ENCODE measurements around the gene GPC3.

The GPC3 gene

DNA sequence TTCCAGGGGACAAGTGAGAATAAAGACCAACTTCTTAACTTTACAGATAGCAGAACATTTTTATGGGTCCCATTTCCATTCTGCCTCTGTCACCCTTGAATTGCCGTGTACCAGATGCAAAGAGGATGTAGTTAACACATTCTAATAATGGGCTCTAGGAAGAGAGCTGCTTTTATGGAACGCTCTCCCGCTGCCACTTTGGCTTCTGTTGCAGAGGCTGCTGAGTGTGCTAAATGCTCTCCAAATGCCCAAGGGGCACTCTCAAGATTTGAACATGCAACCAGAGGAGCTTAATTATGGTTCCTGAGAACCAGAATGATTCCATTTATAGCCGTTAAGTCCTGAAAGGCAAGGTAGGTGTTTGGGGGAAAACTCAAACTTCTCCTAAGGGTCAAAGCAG lies 28.1 kb upstream of the GPC3 start:
- Histone ChIP-seq H3K4me3 (ENCODE audit: low read depth, low read length) (no peak overlapping the region), H3K4me1 (ENCODE audit: control insufficient read depth, insufficient read depth, low read length) (peaks cover 8% of the 10 kb centered on the region), H3K27me3 (ENCODE audit: control insufficient read depth, insufficient read depth, low read length) (no peaks in the 10 kb centered on the region), H3K27ac (ENCODE audit: low read depth, low read length) (no peak overlapping the region), H3K36me3 (ENCODE audit: control insufficient read depth, insufficient read depth, low read length) (no peaks in the 10 kb centered on the region), H3K9me3 (ENCODE audit: control insufficient read depth, insufficient read depth, low read length) (no peaks in the 10 kb centered on the region), H3K9ac (ENCODE audit: low read depth, low read length) (no peak overlapping the region)

DNA sequence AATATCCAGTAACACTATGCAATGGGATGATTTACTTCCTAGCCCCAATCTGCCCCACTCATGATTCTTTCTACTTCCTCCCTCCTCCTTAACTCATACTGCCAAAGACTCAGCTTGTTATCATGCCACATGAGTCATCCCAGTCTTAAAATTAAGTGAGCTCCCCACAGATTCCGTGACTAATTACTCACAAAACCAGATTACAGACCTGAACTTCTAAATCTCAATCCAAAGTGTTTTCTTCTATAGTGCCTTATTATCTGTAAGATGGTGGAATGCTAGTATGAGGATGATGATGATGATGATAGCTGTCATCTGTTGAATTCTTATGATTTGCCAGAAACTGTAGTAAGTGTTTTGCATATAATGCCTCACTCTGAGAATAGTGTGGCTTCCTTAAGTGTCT lies 27.7 kb upstream of the GPC3 start:
- Histone ChIP-seq H3K4me1 (ENCODE audit: control insufficient read depth, insufficient read depth, low read length) (peaks cover 12% of the 10 kb centered on the region), H3K27me3 (ENCODE audit: control insufficient read depth, insufficient read depth, low read length) (no peaks in the 10 kb centered on the region)

DNA sequence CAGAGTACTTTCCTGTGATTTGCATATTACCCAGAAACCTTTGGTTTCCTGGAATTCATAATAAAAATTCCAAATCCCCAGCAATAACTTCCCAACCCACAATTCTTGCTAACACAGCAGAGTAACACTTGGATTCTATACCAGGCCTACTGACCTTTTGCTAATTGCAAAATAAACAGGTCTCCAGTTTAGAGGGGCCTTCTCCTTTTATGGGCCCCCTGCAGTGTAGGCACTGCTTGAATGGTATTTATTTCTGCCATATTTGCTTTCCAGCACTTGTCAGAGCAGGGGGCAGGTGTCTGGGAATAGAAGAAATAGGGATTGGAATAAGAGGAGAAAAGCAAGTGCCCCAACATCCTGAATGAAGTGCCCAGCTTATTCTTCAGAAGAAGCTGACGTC lies 25.3 kb upstream of the GPC3 start:
- Histone ChIP-seq H3K27me3 (ENCODE audit: control insufficient read depth, insufficient read depth, low read length) (0 out of 2 replicates have a peak, but pooled peaks cover 4% of the 10 kb centered on the region), H3K4me3 (ENCODE audit: low read depth, low read length) (no peak overlapping the region), H3K9me3 (ENCODE audit: control insufficient read depth, insufficient read depth, low read length) (no peaks in the 10 kb centered on the region), H3K9ac (ENCODE audit: low read depth, low read length) (no peak overlapping the region), H3K4me1 (ENCODE audit: control insufficient read depth, insufficient read depth, low read length) (peaks cover 18% of the 10 kb centered on the region), H3K27ac (ENCODE audit: low read depth, low read length) (no peak overlapping the region), H3K36me3 (ENCODE audit: control insufficient read depth, insufficient read depth, low read length) (no peaks in the 10 kb centered on the region)

More for the DNA sequence above, 27.7 kb upstream of the GPC3 start:
- H3K27ac ChIP-seq (ENCODE audit: low read depth, low read length), result no peak overlapping the region
- no peak overlapping the region for H3K4me3 ChIP-seq (ENCODE audit: low read depth, low read length)
- H3K36me3 ChIP-seq (ENCODE audit: control insufficient read depth, insufficient read depth, low read length), result no peaks in the 10 kb centered on the region
- no peak overlapping the region for H3K9ac ChIP-seq (ENCODE audit: low read depth, low read length)
- H3K9me3 ChIP-seq (ENCODE audit: control insufficient read depth, insufficient read depth, low read length), result no peaks in the 10 kb centered on the region

DNA sequence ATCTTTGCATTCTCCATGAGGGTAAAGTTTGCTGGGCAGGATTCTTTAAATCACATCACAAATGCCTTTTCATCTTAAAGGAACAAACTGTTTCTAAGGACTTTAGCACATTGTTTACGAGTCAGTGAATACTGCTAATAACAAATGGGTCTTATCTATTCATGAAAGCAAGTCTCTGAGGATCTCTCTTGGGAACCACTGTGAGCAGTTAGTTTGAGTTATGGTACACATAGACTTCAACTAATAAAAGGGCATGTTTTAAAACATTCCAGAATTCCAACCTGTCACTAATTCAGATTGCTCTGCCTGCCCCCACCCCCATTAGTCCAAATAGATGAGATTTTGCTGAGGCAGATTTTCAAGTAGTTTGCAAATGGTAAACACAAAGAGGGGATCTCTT lies 22.3 kb upstream of the GPC3 start:
- Histone ChIP-seq H3K9ac (ENCODE audit: low read depth, low read length) (no peak overlapping the region), H3K4me1 (ENCODE audit: control insufficient read depth, insufficient read depth, low read length) (peaks cover 15% of the 10 kb centered on the region), H3K27me3 (ENCODE audit: control insufficient read depth, insufficient read depth, low read length) (0 out of 2 replicates have a peak, but pooled peaks cover 4% of the 10 kb centered on the region), H3K36me3 (ENCODE audit: control insufficient read depth, insufficient read depth, low read length) (no peaks in the 10 kb centered on the region), H3K27ac (ENCODE audit: low read depth, low read length) (peak overlapping the region; percentile 33), H3K9me3 (ENCODE audit: control insufficient read depth, insufficient read depth, low read length) (no peaks in the 10 kb centered on the region), H3K4me3 (ENCODE audit: low read depth, low read length) (no peak overlapping the region)

DNA sequence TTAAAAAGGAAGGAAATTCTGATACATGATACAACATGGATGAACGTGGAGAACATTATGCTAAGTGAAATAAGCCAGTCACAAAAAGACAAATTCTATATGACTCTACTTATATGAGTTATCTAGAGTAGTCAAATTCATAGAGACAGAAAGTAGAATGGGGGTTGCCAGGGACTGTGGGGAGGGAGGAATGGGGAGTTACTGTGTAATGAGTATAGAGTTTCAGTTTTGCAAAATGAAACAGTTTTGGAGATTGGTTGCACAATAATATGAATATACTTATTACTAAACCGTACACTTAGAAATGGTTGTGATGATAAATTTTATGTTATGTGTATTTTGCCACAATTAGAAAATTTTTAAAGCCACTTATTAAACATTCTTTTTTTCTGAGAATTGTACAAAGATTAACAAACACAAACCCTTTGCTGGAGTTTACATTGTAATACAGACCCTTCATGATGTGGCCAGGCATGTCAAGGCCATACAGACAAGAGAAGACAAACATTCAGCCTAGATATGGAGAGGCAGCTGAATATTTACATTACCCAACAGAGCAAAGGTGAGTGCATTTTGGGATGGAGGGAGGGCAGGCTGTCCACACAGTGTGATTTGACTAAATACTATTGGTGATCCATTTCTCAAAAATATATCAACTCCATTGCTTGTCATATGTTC lies 21.2 kb upstream of the GPC3 start:
- Histone ChIP-seq H3K27ac (ENCODE audit: low read depth, low read length) (no peak overlapping the region), H3K4me1 (ENCODE audit: control insufficient read depth, insufficient read depth, low read length) (peaks cover 18% of the 10 kb centered on the region), H3K9me3 (ENCODE audit: control insufficient read depth, insufficient read depth, low read length) (no peaks in the 10 kb centered on the region), H3K27me3 (ENCODE audit: control insufficient read depth, insufficient read depth, low read length) (peaks cover 4% of the 10 kb centered on the region; the same call in 1 of the 2 replicates), H3K9ac (ENCODE audit: low read depth, low read length) (no peak overlapping the region), H3K36me3 (ENCODE audit: control insufficient read depth, insufficient read depth, low read length) (no peaks in the 10 kb centered on the region), H3K4me3 (ENCODE audit: low read depth, low read length) (no peak overlapping the region)

DNA sequence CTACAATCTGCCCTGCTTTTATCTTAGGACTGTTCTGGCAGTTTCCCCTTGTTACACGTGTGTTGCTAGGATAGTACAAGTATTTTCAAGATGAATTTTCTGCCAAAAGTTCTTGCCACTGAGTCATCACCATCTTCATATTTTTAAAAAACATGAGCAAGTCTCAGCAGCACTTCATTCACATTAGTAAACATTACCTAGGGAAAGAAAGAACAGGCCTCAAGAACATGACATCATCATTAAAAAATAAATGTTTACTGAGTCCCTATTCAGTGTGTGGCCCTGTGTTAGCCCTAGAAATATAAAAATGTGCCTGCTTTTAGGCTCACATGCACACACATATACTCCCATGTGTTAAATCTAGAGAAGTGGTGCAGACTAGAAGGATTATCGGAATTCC lies 18.7 kb upstream of the GPC3 start:
- Histone ChIP-seq H3K9ac (ENCODE audit: low read depth, low read length) (no peak overlapping the region), H3K9me3 (ENCODE audit: control insufficient read depth, insufficient read depth, low read length) (no peaks in the 10 kb centered on the region), H3K27me3 (ENCODE audit: control insufficient read depth, insufficient read depth, low read length) (peaks cover 4% of the 10 kb centered on the region; the same call in 1 of the 2 replicates), H3K4me3 (ENCODE audit: low read depth, low read length) (no peak overlapping the region), H3K4me1 (ENCODE audit: control insufficient read depth, insufficient read depth, low read length) (peaks cover 29% of the 10 kb centered on the region), H3K36me3 (ENCODE audit: control insufficient read depth, insufficient read depth, low read length) (no peaks in the 10 kb centered on the region), H3K27ac (ENCODE audit: low read depth, low read length) (no peak overlapping the region)

DNA sequence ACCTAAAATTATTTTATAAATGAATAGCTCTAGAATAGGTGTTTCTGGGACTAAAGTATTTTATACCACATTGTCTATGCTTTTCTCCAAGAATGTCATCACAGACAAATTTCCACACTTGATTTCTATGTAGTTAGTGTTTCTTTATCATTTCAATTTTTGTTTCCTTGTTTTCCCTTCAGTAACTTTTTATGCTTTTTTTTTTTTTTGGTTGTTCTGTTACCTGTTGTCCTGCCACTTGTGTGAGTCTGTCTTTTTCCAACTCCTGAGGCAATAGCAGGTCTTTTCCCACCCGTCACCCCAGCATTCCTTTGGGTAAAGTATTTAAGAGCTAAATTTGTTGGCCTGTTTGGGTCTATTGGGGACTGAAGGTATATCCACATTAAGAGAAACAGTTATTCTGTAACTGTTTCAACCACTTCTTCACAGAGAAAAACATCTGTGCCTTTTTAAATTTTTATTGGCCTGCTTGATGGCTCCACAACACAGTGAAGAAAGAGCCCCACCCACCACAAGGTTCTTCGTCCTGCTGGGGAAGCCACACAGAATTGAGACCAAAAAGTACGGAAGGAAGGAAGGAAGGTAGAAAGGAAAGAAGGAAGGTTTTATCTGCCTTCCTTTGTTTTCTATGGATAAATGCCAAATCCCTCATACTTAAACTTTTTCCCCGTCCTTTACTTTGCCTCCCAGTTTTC lies 17.7 kb upstream of the GPC3 start:
- Histone ChIP-seq H3K4me1 (ENCODE audit: control insufficient read depth, insufficient read depth, low read length) (peaks cover 24% of the 10 kb centered on the region), H3K9me3 (ENCODE audit: control insufficient read depth, insufficient read depth, low read length) (no peaks in the 10 kb centered on the region), H3K4me3 (ENCODE audit: low read depth, low read length) (no peak overlapping the region), H3K27ac (ENCODE audit: low read depth, low read length) (no peak overlapping the region), H3K9ac (ENCODE audit: low read depth, low read length) (no peak overlapping the region), H3K36me3 (ENCODE audit: control insufficient read depth, insufficient read depth, low read length) (no peaks in the 10 kb centered on the region), H3K27me3 (ENCODE audit: control insufficient read depth, insufficient read depth, low read length) (peaks cover 4% of the 10 kb centered on the region; the same call in 1 of the 2 replicates)

DNA sequence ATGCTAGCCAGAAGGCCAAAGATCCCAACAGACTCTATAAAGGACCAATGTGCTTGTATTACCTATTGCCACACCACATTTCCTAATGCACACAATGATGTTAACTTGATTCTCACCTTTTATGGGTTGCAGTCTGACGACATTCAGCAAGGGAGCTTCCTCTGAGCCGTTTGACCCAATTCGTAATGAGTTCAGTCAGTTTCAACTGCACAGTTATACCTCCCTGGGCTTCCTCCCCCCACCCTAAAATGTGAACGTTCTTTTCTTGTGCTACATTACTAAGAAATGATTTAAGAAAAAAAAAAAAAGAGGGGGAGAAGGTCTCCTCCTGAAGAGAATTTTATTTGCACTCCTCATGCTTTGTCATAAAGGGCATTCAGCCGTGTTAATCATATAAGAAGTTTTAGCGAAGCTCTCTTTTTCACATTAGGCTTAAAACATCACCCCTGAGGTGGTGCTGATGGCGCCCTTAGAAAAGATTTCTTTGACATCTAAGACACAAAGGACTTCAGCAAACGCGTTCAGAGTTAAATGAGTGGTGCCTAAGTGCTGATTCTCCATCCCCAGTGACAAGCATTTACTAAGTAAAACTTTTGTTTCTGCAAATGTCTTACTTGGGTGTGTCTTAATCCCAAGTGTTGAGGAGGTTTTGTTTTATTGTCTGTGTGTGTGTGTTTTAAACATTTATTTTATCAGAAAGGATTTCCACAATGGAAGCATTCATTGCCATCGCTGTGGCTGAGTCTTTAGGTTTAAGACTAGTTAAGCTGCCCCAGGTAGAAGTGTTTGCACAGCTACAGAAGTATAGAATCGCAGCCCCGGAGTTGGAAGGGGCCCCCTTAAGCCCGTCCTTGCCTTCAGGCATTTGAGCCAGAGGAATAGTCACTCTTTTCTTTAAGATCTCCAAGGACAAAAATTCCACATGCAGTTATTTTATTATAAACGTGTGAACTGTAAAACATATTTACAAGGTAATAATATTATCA lies 15.2 kb upstream of the GPC3 start:
- no peaks in the 10 kb centered on the region for H3K36me3 ChIP-seq (ENCODE audit: control insufficient read depth, insufficient read depth, low read length)
- H3K9ac ChIP-seq (ENCODE audit: low read depth, low read length), result no peak overlapping the region
- H3K9me3 ChIP-seq (ENCODE audit: control insufficient read depth, insufficient read depth, low read length), result no peaks in the 10 kb centered on the region
- H3K4me3 ChIP-seq (ENCODE audit: low read depth, low read length), result no peak overlapping the region
- no peak overlapping the region for H3K27ac ChIP-seq (ENCODE audit: low read depth, low read length)
- H3K4me1 ChIP-seq (ENCODE audit: control insufficient read depth, insufficient read depth, low read length), result peaks cover 18% of the 10 kb centered on the region
- H3K27me3 ChIP-seq (ENCODE audit: control insufficient read depth, insufficient read depth, low read length), result no peaks in the 10 kb centered on the region; the same call in 1 of the 2 replicates

DNA sequence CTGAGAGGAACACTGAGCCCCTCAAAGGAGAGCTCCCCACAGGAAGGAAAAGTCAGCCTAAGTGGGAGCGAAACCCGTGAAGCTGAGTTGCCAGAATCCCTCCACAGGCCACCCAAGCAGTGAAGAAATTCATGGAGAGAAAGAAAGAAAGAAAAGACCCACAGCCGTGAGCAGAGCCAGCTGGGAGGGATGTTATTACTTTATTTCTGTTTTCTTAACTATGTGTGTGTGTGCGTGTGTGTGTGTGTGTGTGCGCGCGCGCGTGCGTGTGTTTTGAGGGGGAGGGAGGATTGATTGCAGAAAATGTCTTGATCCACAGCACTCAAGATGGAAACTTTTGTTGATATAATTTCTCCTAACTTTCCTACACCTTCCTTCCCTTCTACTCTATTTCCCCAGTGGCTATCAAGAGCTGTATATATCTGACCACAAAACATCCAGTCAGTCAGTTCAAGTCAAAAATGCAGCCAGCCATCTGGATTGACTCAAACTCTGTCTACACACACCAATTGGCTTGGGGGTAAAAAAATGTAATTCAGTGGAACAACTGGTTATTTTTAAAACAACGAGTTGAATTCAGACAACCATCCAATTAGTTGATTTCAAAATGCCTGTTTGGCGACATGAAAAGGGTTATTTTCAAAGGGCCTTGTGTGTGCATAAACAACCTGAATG lies 13.8 kb upstream of the GPC3 start:
- H3K9me3 ChIP-seq (ENCODE audit: control insufficient read depth, insufficient read depth, low read length), result no peaks in the 10 kb centered on the region

DNA sequence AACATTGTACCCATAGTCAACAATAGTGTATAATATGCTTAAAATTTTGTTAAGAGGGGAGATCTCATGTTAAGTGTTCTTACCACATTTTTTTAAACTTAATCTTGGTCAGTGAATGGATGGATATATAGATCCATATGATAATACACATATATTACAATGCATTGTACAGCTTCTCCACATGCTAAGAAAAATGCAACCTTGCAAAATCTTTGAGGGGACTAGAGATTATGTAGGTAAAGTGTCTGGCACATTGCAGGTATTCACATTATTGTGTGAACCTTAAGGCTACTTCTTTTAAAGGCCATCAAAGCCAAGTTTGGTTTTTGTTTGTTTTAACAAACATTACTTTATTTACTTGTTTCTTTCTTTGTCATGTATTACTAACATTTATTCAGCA lies 10.4 kb upstream of the GPC3 start:
- H3K36me3 ChIP-seq (ENCODE audit: control insufficient read depth, insufficient read depth, low read length), result no peaks in the 10 kb centered on the region
- no peaks in the 10 kb centered on the region for H3K27me3 ChIP-seq (ENCODE audit: control insufficient read depth, insufficient read depth, low read length)
- no peak overlapping the region for H3K9ac ChIP-seq (ENCODE audit: low read depth, low read length)
- H3K9me3 ChIP-seq (ENCODE audit: control insufficient read depth, insufficient read depth, low read length), result no peaks in the 10 kb centered on the region
- H3K4me3 ChIP-seq (ENCODE audit: low read depth, low read length), result no peak overlapping the region
- H3K4me1 ChIP-seq (ENCODE audit: control insufficient read depth, insufficient read depth, low read length), result peaks cover 2% of the 10 kb centered on the region; the same call in 1 of the 2 replicates
- H3K27ac ChIP-seq (ENCODE audit: low read depth, low read length), result no peak overlapping the region

More for the DNA sequence above, 13.8 kb upstream of the GPC3 start:
- no peak overlapping the region for H3K4me3 ChIP-seq (ENCODE audit: low read depth, low read length)
- peaks cover 18% of the 10 kb centered on the region for H3K4me1 ChIP-seq (ENCODE audit: control insufficient read depth, insufficient read depth, low read length)
- H3K27ac ChIP-seq (ENCODE audit: low read depth, low read length), result no peak overlapping the region
- no peak overlapping the region for H3K9ac ChIP-seq (ENCODE audit: low read depth, low read length)
- no peaks in the 10 kb centered on the region; the same call in 1 of the 2 replicates for H3K27me3 ChIP-seq (ENCODE audit: control insufficient read depth, insufficient read depth, low read length)
- no peaks in the 10 kb centered on the region for H3K36me3 ChIP-seq (ENCODE audit: control insufficient read depth, insufficient read depth, low read length)
